Measurements from ENCODE around the gene CDC42SE2.
"Not testable (repeated sequence)": the region's sequence is repeated elsewhere in the genome, so short reads cannot be mapped to it uniquely, and the experiment has no call there.

CDC42SE2 gene

GRCh38 chr5:131328536-131329285 is 64.9 kb downstream of the CDC42SE2 start:
- no peak overlapping the region for H3K4me3 ChIP-seq (ENCODE audit: low read depth, low read length)
- no peak for TF ChIP-seq CTCF (IDR thresholded peaks at IDR 0.05; ENCODE audit: low read depth, low read length)
- DNase-seq (ENCODE audit: low read depth): no peak

- H3K4me3 ChIP-seq (ENCODE audit: low read depth, low read length): no peak overlapping the region
- no peak for DNase-seq (ENCODE audit: low read depth)
- TF ChIP-seq MAX (IDR thresholded peaks at IDR 0.05; ENCODE audit: low read depth, low read length): no peak
- no peak for TF ChIP-seq CTCF (IDR thresholded peaks at IDR 0.05; ENCODE audit: low read depth, low read length)
- TF ChIP-seq POLR2A (IDR thresholded peaks at IDR 0.05; ENCODE audit: extremely low read depth, insufficient read length): no peak
- TF ChIP-seq MYC (IDR thresholded peaks at IDR 0.05; ENCODE audit: low read depth, low read length): no peak
These were observed 65.4 kb downstream of the CDC42SE2 start for GRCh38 chr5:131329286-131329560.

GRCh38 chr5:131330031-131330430 is 66.2 kb downstream of the CDC42SE2 start:
- no peak overlapping the region for H3K4me3 ChIP-seq (ENCODE audit: low read depth, low read length)
- no peak for TF ChIP-seq CTCF (IDR thresholded peaks at IDR 0.05; ENCODE audit: low read depth, low read length)
- TF ChIP-seq MAX (IDR thresholded peaks at IDR 0.05; ENCODE audit: low read depth, low read length): no peak
- no peak for TF ChIP-seq POLR2A (IDR thresholded peaks at IDR 0.05; ENCODE audit: extremely low read depth, insufficient read length)
- no peak for TF ChIP-seq MYC (IDR thresholded peaks at IDR 0.05; ENCODE audit: low read depth, low read length)
- DNase-seq (ENCODE audit: low read depth): no peak

GRCh38 chr5:131335756-131336155 is 71.9 kb downstream of the CDC42SE2 start:
- DNase-seq (ENCODE audit: low read depth); H3K4me3 ChIP-seq (ENCODE audit: low read depth, low read length): not testable (repeated sequence)

GRCh38 chr5:131336801-131337200 is 72.9 kb downstream of the CDC42SE2 start:
- DNase-seq (ENCODE audit: low read depth); H3K4me3 ChIP-seq (ENCODE audit: low read depth, low read length): not testable (repeated sequence)

GRCh38 chr5:131337240-131338050 is 73.6 kb downstream of the CDC42SE2 start:
- DNase-seq (ENCODE audit: low read depth); H3K4me3 ChIP-seq (ENCODE audit: low read depth, low read length): not testable (repeated sequence)

GRCh38 chr5:131338051-131338453 is 74.2 kb downstream of the CDC42SE2 start:
- H3K4me3 ChIP-seq (ENCODE audit: low read depth, low read length): no peak overlapping the region
- TF ChIP-seq CTCF (IDR thresholded peaks at IDR 0.05; ENCODE audit: low read depth, low read length) (no peak), POLR2A (IDR thresholded peaks at IDR 0.05; ENCODE audit: extremely low read depth, insufficient read length) (no peak), MAX (IDR thresholded peaks at IDR 0.05; ENCODE audit: low read depth, low read length) (no peak), MYC (IDR thresholded peaks at IDR 0.05; ENCODE audit: low read depth, low read length) (no peak)
- DNase-seq (ENCODE audit: low read depth): no peak

GRCh38 chr5:131344288-131344687 is 80.4 kb downstream of the CDC42SE2 start:
- not testable (repeated sequence) for H3K4me3 ChIP-seq (ENCODE audit: low read depth, low read length); DNase-seq (ENCODE audit: low read depth)

GRCh38 chr5:131346204-131346603 is 82.4 kb downstream of the CDC42SE2 start:
- DNase-seq (ENCODE audit: low read depth); H3K4me3 ChIP-seq (ENCODE audit: low read depth, low read length): not testable (repeated sequence)

Data from NB4 (cell line).